AG09309 (cell line): ENCODE data around the gene EIF5B.

Experiments used
- DNase-seq: peaks from one replicate; pipeline ENCODE4 v3.0.0-alpha.2; 2010; ENCODE audit warnings: low read depth
- H3K4me3 ChIP-seq: 2 replicates; pipeline ENCODE4 v1.5.1; 2011; ENCODE audit warnings: mild to moderate bottlenecking, low read depth, low read length, moderate library complexity; ENCODE audit not compliant: control insufficient read depth
- CTCF ChIP-seq: IDR thresholded peaks from 2 replicates; pipeline ENCODE4 v1.5.1; 2011; ENCODE audit warnings: mild to moderate bottlenecking, low read depth, low read length, inconsistent platforms; ENCODE audit not compliant: insufficient read depth, control insufficient read depth; ENCODE audit errors: missing control alignments

EIF5B gene

GRCh38 chr2:99420751-99421299 is 83.6 kb downstream of the EIF5B start:
- H3K4me3 ChIP-seq = no peak overlapping the region
- DNase-seq = no peak
- no peak for TF ChIP-seq CTCF

GRCh38 chr2:99421469-99421868 is 84.3 kb downstream of the EIF5B start:
- no peak overlapping the region for H3K4me3 ChIP-seq
- TF ChIP-seq CTCF = no peak
- DNase-seq = peak; percentile 3

GRCh38 chr2:99422599-99422998 is 85.4 kb downstream of the EIF5B start:
- no peak for DNase-seq
- TF ChIP-seq CTCF = no peak
- H3K4me3 ChIP-seq = no peak overlapping the region

GRCh38 chr2:99424371-99424770 is 87.2 kb downstream of the EIF5B start:
- no peak for DNase-seq
- TF ChIP-seq CTCF = no peak
- H3K4me3 ChIP-seq = no peak overlapping the region

GRCh38 chr2:99425022-99425421 is 87.8 kb downstream of the EIF5B start:
- DNase-seq = no peak

GRCh38 chr2:99430614-99431291 is 93.6 kb downstream of the EIF5B start:
- no peak overlapping the region for H3K4me3 ChIP-seq
- no peak for DNase-seq
- TF ChIP-seq CTCF = no peak

More at GRCh38 chr2:99425022-99425421, 87.8 kb downstream of the EIF5B start:
- H3K4me3 ChIP-seq = no peak overlapping the region
- no peak for TF ChIP-seq CTCF
